ENCODE data around the gene RMND5A.

The RMND5A gene

GRCh38 chr2:86793752-86794151, 73.7 kb downstream of the RMND5A start:
- DNase-seq, result peak; percentile 53

- no peak for DNase-seq
Measured at GRCh38 chr2:86794861-86795260, 74.8 kb downstream of the RMND5A start.

GRCh38 chr2:86800856-86801567, 80.9 kb downstream of the RMND5A start:
- no peak for DNase-seq

GRCh38 chr2:86806059-86806857, 86.2 kb downstream of the RMND5A start:
- peak; percentile 67 for DNase-seq

- peak; percentile 56 for DNase-seq
Measured at GRCh38 chr2:86807133-86807467, 87.0 kb downstream of the RMND5A start.

GRCh38 chr2:86807468-86808275, 87.6 kb downstream of the RMND5A start:
- DNase-seq, result peak; percentile 87

GRCh38 chr2:86808315-86809161, 88.4 kb downstream of the RMND5A start:
- peak; percentile 97 for DNase-seq

GRCh38 chr2:86809481-86810121, 89.5 kb downstream of the RMND5A start:
- DNase-seq, result peak; percentile 67

- DNase-seq, result no peak
Measured at GRCh38 chr2:86815611-86816010, 95.5 kb downstream of the RMND5A start.

- no peak for DNase-seq
Measured at GRCh38 chr2:86818114-86818801, 98.2 kb downstream of the RMND5A start.

GRCh38 chr2:86818957-86819356, 98.9 kb downstream of the RMND5A start:
- DNase-seq, result no peak

- no peak for DNase-seq
Measured at GRCh38 chr2:86821306-86821705, 101.2 kb downstream of the RMND5A start.

GRCh38 chr2:86821842-86822241, 101.8 kb downstream of the RMND5A start:
- DNase-seq, result no peak

- DNase-seq, result no peak
Measured at GRCh38 chr2:86822668-86823345, 102.7 kb downstream of the RMND5A start.

- DNase-seq, result no peak
Measured at GRCh38 chr2:86825036-86825692, 105.1 kb downstream of the RMND5A start.

- peak; percentile 78 for DNase-seq
Measured at GRCh38 chr2:86825693-86826381, 105.7 kb downstream of the RMND5A start.

GRCh38 chr2:86826951-86827350, 106.9 kb downstream of the RMND5A start:
- DNase-seq, result no peak

All from stimulated activated CD8-positive, alpha-beta memory T cell treated with anti-CD3 and anti-CD28 coated beads, Interleukin-4, amount 100 ng/mL, for 48 hours (primary cell).